Measurements from ENCODE around the gene ADH6.

The ADH6 gene

DNA sequence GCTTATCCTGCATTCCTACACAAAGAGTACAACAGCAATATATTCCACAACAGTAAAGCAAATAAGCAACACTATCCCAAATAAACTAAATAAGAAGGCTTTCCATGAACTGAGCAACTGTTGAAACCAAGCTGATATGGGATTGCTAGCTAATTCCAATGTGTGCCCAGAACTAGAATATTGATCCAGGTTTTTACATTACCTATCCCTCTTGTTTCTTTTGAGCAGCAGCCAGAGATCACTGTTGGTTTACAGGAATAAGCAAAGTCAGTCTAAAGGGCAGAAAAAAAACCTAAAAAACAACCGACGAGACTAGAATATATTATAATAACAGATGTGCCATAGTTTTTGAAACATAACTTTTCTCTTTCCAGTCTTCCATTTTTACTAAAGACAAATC is 52.5 kb downstream of the ADH6 start:
- Mint-ChIP-seq H3K27me3 (no peaks in the 10 kb centered on the region), H3K4me3 (no peak overlapping the region), H3K4me1 (no peaks in the 10 kb centered on the region), H3K27ac (no peak overlapping the region), H3K9me3 (peaks cover 2% of the 10 kb centered on the region), H3K36me3 (no peaks in the 10 kb centered on the region)
- no peak for ATAC-seq (ENCODE audit: low read depth)
- DNase-seq (ENCODE audit: low spot score in 2 of 2): no peak

DNA sequence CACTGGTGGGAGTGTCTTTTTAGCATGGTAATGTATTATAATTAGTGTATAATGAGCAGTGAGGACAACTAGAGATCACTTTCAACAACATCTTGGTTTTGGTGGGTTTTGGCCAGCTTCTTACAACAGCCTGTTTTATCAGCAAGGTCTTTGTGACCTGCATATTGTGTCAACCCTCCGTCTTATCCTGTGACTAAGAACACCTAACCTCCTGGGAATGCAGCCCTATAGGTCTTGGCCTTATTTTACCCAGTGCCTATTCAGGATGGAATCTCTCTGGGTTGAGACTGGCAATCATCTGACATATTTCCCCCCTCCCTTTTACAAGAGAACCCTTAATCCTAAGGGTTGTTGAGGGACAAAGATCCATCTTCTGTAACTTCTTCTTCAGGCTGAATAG is 53.1 kb downstream of the ADH6 start:
- Mint-ChIP-seq H3K27me3 (no peaks in the 10 kb centered on the region), H3K4me3 (no peak overlapping the region), H3K9me3 (peaks cover 2% of the 10 kb centered on the region), H3K4me1 (no peaks in the 10 kb centered on the region), H3K36me3 (no peaks in the 10 kb centered on the region), H3K27ac (no peak overlapping the region)
- DNase-seq (ENCODE audit: low spot score in 2 of 2) (no peak), ATAC-seq (ENCODE audit: low read depth) (no peak)

DNA sequence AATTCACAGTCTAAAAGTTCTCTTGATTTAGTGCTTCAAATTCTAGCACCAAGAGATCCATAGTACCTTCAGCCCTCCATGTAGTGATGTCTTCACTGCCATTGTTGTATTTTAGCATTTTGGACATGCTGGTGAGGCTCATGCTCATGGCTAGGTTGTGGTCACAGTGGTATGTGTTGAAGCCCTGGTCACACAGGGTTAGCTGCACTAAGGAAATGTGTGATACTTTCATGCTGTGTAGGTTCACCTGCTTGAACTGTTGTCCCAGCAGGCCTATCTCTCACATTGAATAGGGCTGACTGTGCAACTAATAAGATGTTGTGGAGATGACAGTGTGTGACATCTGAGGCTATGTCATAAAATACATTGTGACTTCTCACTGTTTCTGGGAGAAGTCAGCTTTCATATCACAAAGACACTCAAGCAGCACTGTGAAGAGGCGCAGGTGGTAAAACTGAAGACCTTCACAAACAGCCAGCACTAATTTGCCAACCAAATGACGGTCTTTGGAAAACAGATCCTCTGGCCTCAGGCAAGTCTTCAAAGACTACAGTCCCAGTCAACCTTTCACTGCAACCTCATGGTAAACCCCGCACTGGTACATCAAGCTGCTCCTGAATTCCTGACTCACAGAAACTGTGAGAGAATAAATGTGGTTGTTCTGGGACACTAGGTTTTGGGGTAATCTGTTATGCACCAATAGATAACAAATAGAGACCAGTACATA is 57.5 kb downstream of the ADH6 start:
- H3K27me3 Mint-ChIP-seq: no peaks in the 10 kb centered on the region
- H3K9me3 Mint-ChIP-seq: no peaks in the 10 kb centered on the region
- H3K4me1 Mint-ChIP-seq: no peaks in the 10 kb centered on the region
- H3K27ac Mint-ChIP-seq: no peak overlapping the region
- ATAC-seq (ENCODE audit: low read depth): no peak
- H3K4me3 Mint-ChIP-seq: no peak overlapping the region
- no peak for DNase-seq (ENCODE audit: low spot score in 2 of 2)
- H3K36me3 Mint-ChIP-seq: no peaks in the 10 kb centered on the region

DNA sequence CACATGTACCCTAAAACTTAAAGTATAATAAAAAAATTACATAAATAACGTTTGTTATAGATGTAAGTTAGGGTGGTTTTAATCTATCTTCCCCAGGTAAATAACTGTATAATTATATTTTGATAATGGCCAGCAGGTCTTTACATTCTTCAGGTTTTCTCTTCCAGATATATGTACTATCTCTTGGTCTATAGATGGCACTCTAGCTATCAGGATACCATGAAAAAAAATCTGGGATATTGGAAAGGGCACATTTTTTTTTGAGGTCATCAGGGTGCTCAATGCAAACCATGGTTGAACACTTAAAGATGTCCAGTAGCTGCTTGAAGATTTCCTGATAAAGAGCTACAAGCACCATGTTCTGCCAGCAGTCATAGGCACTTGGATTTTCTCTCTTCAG is 59.3 kb downstream of the ADH6 start:
- Mint-ChIP-seq H3K4me1 (no peaks in the 10 kb centered on the region), H3K9me3 (no peaks in the 10 kb centered on the region), H3K36me3 (no peaks in the 10 kb centered on the region), H3K4me3 (no peak overlapping the region), H3K27ac (no peak overlapping the region), H3K27me3 (no peaks in the 10 kb centered on the region)
- ATAC-seq (ENCODE audit: low read depth) (no peak), DNase-seq (ENCODE audit: low spot score in 2 of 2) (no peak)

DNA sequence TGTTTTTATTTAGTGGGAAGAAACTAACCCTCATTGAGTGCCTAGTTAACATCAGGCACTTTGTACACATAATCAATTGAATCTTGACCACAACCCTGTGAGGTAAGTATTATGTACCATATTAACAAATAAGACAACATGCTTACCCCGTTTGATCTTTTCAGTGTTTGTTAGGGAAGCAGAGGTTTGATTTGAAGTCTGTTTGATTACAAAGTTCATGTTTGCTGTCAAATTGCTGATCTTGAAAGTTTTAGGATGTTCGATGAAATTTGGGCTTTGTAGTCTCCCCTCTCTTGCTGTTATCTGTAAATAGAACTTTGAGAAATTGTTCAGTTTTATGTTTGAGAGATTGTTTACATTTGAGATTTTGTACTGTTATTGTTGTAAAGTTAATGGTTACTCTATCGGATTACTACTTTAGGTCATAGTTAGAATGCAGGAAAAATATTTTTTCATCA is 61.5 kb downstream of the ADH6 start:
- ATAC-seq (ENCODE audit: low read depth) (no peak), DNase-seq (ENCODE audit: low spot score in 2 of 2) (no peak)
- H3K27me3 Mint-ChIP-seq: no peaks in the 10 kb centered on the region
- no peaks in the 10 kb centered on the region for H3K36me3 Mint-ChIP-seq
- no peak overlapping the region for H3K4me3 Mint-ChIP-seq
- no peak overlapping the region for H3K27ac Mint-ChIP-seq
- no peaks in the 10 kb centered on the region for H3K9me3 Mint-ChIP-seq
- H3K4me1 Mint-ChIP-seq: no peaks in the 10 kb centered on the region

DNA sequence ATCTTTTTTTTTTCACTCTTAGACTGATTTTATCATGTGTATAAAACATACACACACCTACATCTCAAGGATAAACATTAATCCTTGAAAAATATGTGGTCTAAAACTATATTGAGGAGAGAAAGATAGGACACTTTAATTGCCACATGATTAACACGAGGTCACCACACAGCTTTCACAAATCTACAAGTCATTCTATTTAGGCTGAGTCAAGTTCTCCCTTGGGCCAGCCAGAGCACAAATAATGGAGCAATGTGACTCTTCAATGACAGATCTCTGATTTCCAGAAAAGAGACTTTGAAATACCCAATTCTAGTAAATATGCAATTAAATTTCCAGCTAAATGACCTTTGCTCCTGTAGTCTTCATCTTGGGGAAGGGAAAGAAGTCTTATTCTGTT is 62.1 kb downstream of the ADH6 start:
- ATAC-seq (ENCODE audit: low read depth) (no peak), DNase-seq (ENCODE audit: low spot score in 2 of 2) (no peak)
- H3K27ac Mint-ChIP-seq: no peak overlapping the region
- no peaks in the 10 kb centered on the region for H3K27me3 Mint-ChIP-seq
- H3K9me3 Mint-ChIP-seq: no peaks in the 10 kb centered on the region
- no peaks in the 10 kb centered on the region for H3K4me1 Mint-ChIP-seq
- no peak overlapping the region for H3K4me3 Mint-ChIP-seq
- no peaks in the 10 kb centered on the region for H3K36me3 Mint-ChIP-seq

DNA sequence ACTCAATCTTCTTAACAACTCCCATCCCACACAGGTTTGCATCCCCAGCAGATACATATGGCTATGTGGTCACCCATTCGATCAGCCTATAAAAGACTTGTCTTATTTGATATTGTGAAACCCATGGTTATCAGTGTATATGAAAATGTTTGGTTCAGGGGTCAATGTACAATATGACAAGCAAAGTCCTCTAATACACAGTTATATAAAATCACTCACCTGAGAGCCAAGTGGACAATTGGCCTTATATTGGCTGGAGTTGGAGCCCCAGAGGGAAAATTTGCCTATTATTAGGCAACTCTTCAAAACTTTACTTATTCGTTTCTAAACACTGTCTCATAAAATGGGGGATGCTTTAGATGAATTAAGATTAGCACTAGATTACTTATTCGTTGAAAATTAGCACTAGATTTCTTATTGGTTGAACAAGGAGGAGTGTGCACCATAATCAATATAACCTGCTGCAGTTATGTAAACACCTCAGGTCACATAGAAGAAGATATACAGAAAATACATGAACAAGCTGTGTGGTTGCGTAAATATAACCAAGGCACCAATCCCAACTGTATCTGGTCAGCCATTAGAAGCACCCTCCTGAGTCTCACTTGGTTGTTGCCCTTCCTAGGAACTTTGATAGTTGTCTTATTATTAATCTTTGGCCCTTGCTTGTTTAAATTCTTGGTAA is 64.2 kb downstream of the ADH6 start:
- H3K4me3 Mint-ChIP-seq: no peak overlapping the region
- ATAC-seq (ENCODE audit: low read depth) (no peak), DNase-seq (ENCODE audit: low spot score in 2 of 2) (no peak)
- H3K27me3 Mint-ChIP-seq: peaks cover 1% of the 10 kb centered on the region
- no peaks in the 10 kb centered on the region for H3K4me1 Mint-ChIP-seq
- peaks cover 9% of the 10 kb centered on the region for H3K9me3 Mint-ChIP-seq
- no peak overlapping the region for H3K27ac Mint-ChIP-seq
- peaks cover 5% of the 10 kb centered on the region for H3K36me3 Mint-ChIP-seq

Measured in memory B cell (primary cell).